ENCODE measurements around the gene ROR2. TPM values are rescaled to one million over a fixed set of nuclear protein-coding genes. Genes with fewer than 3 reads are reported as not detected.

ROR2 gene
- total RNA-seq, 2 donors from 2014 or later: 0.21 to 0.68 TPM

- no peaks in the 10 kb centered on the region for H3K36me3 ChIP-seq
- H3K27me3 ChIP-seq (replicated peaks; ENCODE audit: insufficient read depth): no peaks in the 10 kb centered on the region
- TF ChIP-seq CTCF (IDR thresholded peaks at IDR 0.05): peak; percentile 61
- ATAC-seq (ENCODE audit: insufficient number of reproducible peaks, low FRiP score, low read depth) (no peak), DNase-seq (ENCODE audit: low spot score) (no peak)
- H3K4me1 ChIP-seq (ENCODE audit: control insufficient read depth in 1 of 2, low read depth in 2 of 2): no peaks in the 10 kb centered on the region
- H3K4me3 ChIP-seq: no peak overlapping the region
- H3K27ac ChIP-seq: no peak overlapping the region
- no peaks in the 10 kb centered on the region for H3K9me3 ChIP-seq
Measured at GRCh38 chr9:91727316-91727861, 222.6 kb downstream of the ROR2 start.

GRCh38 chr9:91726406-91727100, 223.5 kb downstream of the ROR2 start:
- no peaks in the 10 kb centered on the region for H3K36me3 ChIP-seq
- no peaks in the 10 kb centered on the region for H3K4me1 ChIP-seq (ENCODE audit: control insufficient read depth in 1 of 2, low read depth in 2 of 2)
- DNase-seq (ENCODE audit: low spot score) (no peak), ATAC-seq (ENCODE audit: insufficient number of reproducible peaks, low FRiP score, low read depth) (no peak)
- H3K4me3 ChIP-seq: no peak overlapping the region
- no peaks in the 10 kb centered on the region for H3K9me3 ChIP-seq
- no peak for TF ChIP-seq CTCF (IDR thresholded peaks at IDR 0.05)
- no peak overlapping the region for H3K27ac ChIP-seq
- no peaks in the 10 kb centered on the region for H3K27me3 ChIP-seq (replicated peaks; ENCODE audit: insufficient read depth)

GRCh38 chr9:91725651-91726050, 224.4 kb downstream of the ROR2 start:
- DNase-seq (ENCODE audit: low spot score) (no peak), ATAC-seq (ENCODE audit: insufficient number of reproducible peaks, low FRiP score, low read depth) (no peak)
- Histone ChIP-seq H3K4me3 (no peak overlapping the region), H3K9me3 (no peaks in the 10 kb centered on the region), H3K4me1 (ENCODE audit: control insufficient read depth in 1 of 2, low read depth in 2 of 2) (no peaks in the 10 kb centered on the region), H3K27me3 (replicated peaks; ENCODE audit: insufficient read depth) (no peaks in the 10 kb centered on the region), H3K36me3 (no peaks in the 10 kb centered on the region), H3K27ac (no peak overlapping the region)
- no peak for TF ChIP-seq CTCF (IDR thresholded peaks at IDR 0.05)

GRCh38 chr9:91724609-91725505, 225.2 kb downstream of the ROR2 start:
- ATAC-seq (ENCODE audit: insufficient number of reproducible peaks, low FRiP score, low read depth) (no peak), DNase-seq (ENCODE audit: low spot score) (no peak)
- H3K4me1 ChIP-seq (ENCODE audit: control insufficient read depth in 1 of 2, low read depth in 2 of 2): no peaks in the 10 kb centered on the region
- no peak for TF ChIP-seq CTCF (IDR thresholded peaks at IDR 0.05)
- H3K36me3 ChIP-seq: no peaks in the 10 kb centered on the region
- no peak overlapping the region for H3K4me3 ChIP-seq
- H3K27ac ChIP-seq: no peak overlapping the region
- no peaks in the 10 kb centered on the region for H3K9me3 ChIP-seq
- H3K27me3 ChIP-seq (replicated peaks; ENCODE audit: insufficient read depth): no peaks in the 10 kb centered on the region

GRCh38 chr9:91724068-91724440, 226.0 kb downstream of the ROR2 start:
- no peak for TF ChIP-seq CTCF (IDR thresholded peaks at IDR 0.05)
- H3K4me3 ChIP-seq: no peak overlapping the region
- no peaks in the 10 kb centered on the region for H3K27me3 ChIP-seq (replicated peaks; ENCODE audit: insufficient read depth)
- DNase-seq (ENCODE audit: low spot score) (no peak), ATAC-seq (ENCODE audit: insufficient number of reproducible peaks, low FRiP score, low read depth) (no peak)
- no peaks in the 10 kb centered on the region for H3K36me3 ChIP-seq
- no peaks in the 10 kb centered on the region for H3K4me1 ChIP-seq (ENCODE audit: control insufficient read depth in 1 of 2, low read depth in 2 of 2)
- no peaks in the 10 kb centered on the region for H3K9me3 ChIP-seq
- no peak overlapping the region for H3K27ac ChIP-seq

Data from thoracic aorta (tissue), 2 donors.